Measurements from ENCODE around the gene TAAR5. TPM values are rescaled to one million over a fixed set of nuclear protein-coding genes. Genes with fewer than 3 reads are reported as not detected.

Gene TAAR5
- total and polyA plus RNA-seq, 2 of the 8 experiments (the other 6 are each of a cell fraction or from before 2014, with no cell fraction given) = not detected

DNA sequence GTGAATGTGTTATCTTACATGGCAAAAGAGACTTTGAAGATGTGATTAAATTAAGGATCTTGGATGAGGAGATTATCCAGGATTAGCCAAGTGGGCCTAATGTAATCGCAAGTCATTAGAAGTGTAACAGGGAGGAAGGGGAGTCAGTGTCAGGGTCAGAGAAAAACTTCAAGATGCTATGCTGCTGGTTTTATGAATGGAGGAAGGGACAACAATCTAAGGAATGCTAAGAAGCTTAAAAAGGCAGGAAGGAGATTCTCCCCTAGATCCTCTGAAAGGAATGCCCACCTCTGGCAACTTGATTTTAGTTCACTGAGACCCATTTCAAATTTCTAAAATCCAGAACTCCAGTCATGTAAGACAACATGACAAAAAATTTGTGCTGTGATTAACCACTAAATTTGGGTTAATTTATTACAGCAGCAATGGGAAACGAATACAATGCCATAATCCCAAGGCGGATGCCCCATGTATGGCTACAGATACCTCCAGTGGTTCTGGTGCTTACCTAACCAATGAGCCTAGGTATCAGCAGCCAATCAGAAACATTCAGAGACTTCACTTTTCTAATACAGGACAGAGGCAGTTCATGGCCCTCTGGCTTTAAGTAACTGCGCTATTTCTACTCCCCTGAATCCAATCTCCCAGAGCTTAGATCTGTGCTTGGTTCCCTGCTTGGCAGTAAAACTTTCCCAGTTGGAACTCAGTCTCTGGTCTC, 40.6 kb downstream of the TAAR5 start:
- no peak for DNase-seq (ENCODE audit: low read depth in 1 of 2, low spot score in 2 of 2)

More for the DNA sequence above, 40.6 kb downstream of the TAAR5 start:
- no peak overlapping the region for H2AK5ac ChIP-seq (ENCODE audit: low read depth, low read length)
- no peak overlapping the region for H3K27ac ChIP-seq (ENCODE audit: low read depth, low read length)
- FAIRE-seq = peak; percentile 71
- no peak overlapping the region for H2AFZ ChIP-seq (ENCODE audit: low read length)
- no peak overlapping the region for H3K4ac ChIP-seq (replicated peaks; ENCODE audit: insufficient read length, low read depth, low read length)
- no peaks in the 10 kb centered on the region for H4K20me1 ChIP-seq (replicated peaks in 1 of 2; ENCODE audit: control insufficient read depth in 1 of 2, insufficient read depth in 2 of 2, low read length in 2 of 2)
- no peak overlapping the region; a peak in 1 of 7 replicates for H3K9ac ChIP-seq (replicated peaks in 1 of 4; ENCODE audit: extremely low read depth in 1 of 4, low read depth in 3 of 4, low read length in 3 of 4)
- 86% methylated on average over 4 of the region's 4 CpGs; no CpG with 5 or more reads in 1 of the 2 experiments for WGBS, 2 experiments (ENCODE audit: extremely low coverage in 1 of 2, insufficient coverage in 1 of 2, insufficient read length in 1 of 2, insufficient replicate concordance in 2 of 2, low coverage in 1 of 2, low lambda C conversion rate in 2 of 2, missing lambda C conversion rate in 1 of 2)
- H3K9me3 ChIP-seq (ENCODE audit: insufficient read depth in 2 of 2, low read depth in 1 of 2, low read length in 1 of 2) = no peaks in the 10 kb centered on the region
- no peak overlapping the region for H3K56ac ChIP-seq (replicated peaks; ENCODE audit: insufficient read length, low read depth, low read length)
- no peak overlapping the region for H2BK5ac ChIP-seq (ENCODE audit: low read depth, low read length)
- no peaks in the 10 kb centered on the region for H3K36me3 ChIP-seq (ENCODE audit: control insufficient read depth in 2 of 4, insufficient read depth in 4 of 4, low read length in 3 of 4)
- H2BK20ac ChIP-seq (ENCODE audit: low read length) = no peak overlapping the region
- H3K4me1 ChIP-seq (replicated peaks in 1 of 4; ENCODE audit: control insufficient read depth in 3 of 4, insufficient read depth in 4 of 4, low read length in 3 of 4) = peaks cover 2 to 7% (median 5%) of the 10 kb centered on the region in 4 experiments; a peak in 5 of 7 replicates
- H3K23me2 ChIP-seq (ENCODE audit: low read depth, low read length) = no peaks in the 10 kb centered on the region
- TF ChIP-seq HDAC2 (IDR thresholded peaks at IDR 0.05; ENCODE audit: borderline replicate concordance in 1 of 2, low read depth in 2 of 2, low read length in 2 of 2) (0 out of 4 replicates have a peak, but pooled peaks of 1 of the 2 experiments have one; percentile 29), TEAD4 (IDR thresholded peaks at IDR 0.05; ENCODE audit: low read depth, low read length) (0 out of 2 replicates have a peak, but pooled peaks have one; percentile 36), EGR1 (IDR thresholded peaks at IDR 0.05; ENCODE audit: borderline replicate concordance, low read depth, low read length) (no peak)
- no peaks in the 10 kb centered on the region for H3K79me1 ChIP-seq (ENCODE audit: low read depth, low read length)
- no peak overlapping the region for H3K14ac ChIP-seq (ENCODE audit: insufficient read length)
- no peaks in the 10 kb centered on the region for H3K79me2 ChIP-seq (ENCODE audit: control insufficient read depth in 1 of 2, insufficient read depth in 2 of 2, low read length in 2 of 2)
- no peak overlapping the region for H3K23ac ChIP-seq (ENCODE audit: insufficient read length)
- no peak overlapping the region for H2BK15ac ChIP-seq (ENCODE audit: low read length)
- ChIA-PET CTCF (ENCODE audit: partially characterized antibody) (interaction anchor here (1.2 kb wide), 1 partner anchor 144 kb away, joined by 3 read pairs; no protein-coding TSS in a partner anchor), POLR2A (ENCODE audit: partially characterized antibody) (no interaction called here)
- no peak overlapping the region for H4K8ac ChIP-seq (ENCODE audit: extremely low read depth, insufficient read depth, low read length)
- no peak overlapping the region for H3K4me2 ChIP-seq (ENCODE audit: insufficient read depth in 1 of 2, low read depth in 2 of 2, low read length in 2 of 2)
- no peak overlapping the region for H3K18ac ChIP-seq (ENCODE audit: extremely low read depth, low read length)
- no peak overlapping the region for H3K4me3 ChIP-seq (ENCODE audit: extremely low read depth in 1 of 4, insufficient read depth in 2 of 4, low read depth in 3 of 4, low read length in 4 of 4)
- no peaks in the 10 kb centered on the region for H3K27me3 ChIP-seq (replicated peaks in 1 of 4; ENCODE audit: control insufficient read depth in 3 of 4, extremely low read depth in 1 of 4, insufficient read depth in 3 of 4, low read length in 3 of 4)
- H4K5ac ChIP-seq (ENCODE audit: insufficient read length, low read depth, low read length) = no peak overlapping the region
- H2BK120ac ChIP-seq (replicated peaks; ENCODE audit: low read depth, low read length) = no peak overlapping the region
- no peak overlapping the region for H4K91ac ChIP-seq (replicated peaks; ENCODE audit: insufficient read length, low read length)
- H2BK12ac ChIP-seq (ENCODE audit: low read depth, low read length) = no peak overlapping the region
